Measurements from ENCODE around the gene APP.

GRCh38 chr21:25857308-25858074 is 313.1 kb downstream of the APP start:
- TF ChIP-seq, protein P1, sequence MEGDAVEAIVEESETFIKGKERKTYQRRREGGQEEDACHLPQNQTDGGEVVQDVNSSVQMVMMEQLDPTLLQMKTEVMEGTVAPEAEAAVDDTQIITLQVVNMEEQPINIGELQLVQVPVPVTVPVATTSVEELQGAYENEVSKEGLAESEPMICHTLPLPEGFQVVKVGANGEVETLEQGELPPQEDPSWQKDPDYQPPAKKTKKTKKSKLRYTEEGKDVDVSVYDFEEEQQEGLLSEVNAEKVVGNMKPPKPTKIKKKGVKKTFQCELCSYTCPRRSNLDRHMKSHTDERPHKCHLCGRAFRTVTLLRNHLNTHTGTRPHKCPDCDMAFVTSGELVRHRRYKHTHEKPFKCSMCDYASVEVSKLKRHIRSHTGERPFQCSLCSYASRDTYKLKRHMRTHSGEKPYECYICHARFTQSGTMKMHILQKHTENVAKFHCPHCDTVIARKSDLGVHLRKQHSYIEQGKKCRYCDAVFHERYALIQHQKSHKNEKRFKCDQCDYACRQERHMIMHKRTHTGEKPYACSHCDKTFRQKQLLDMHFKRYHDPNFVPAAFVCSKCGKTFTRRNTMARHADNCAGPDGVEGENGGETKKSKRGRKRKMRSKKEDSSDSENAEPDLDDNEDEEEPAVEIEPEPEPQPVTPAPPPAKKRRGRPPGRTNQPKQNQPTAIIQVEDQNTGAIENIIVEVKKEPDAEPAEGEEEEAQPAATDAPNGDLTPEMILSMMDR (IDR thresholded peaks at IDR 0.05; ENCODE audit: low read length) = no peak
- TF ChIP-seq EZH2 (optimal IDR thresholded peaks at IDR 0.05; ENCODE audit: low read depth, low read length) = no peak
